IPS-NIHi11 (cell line): ENCODE results near the gene LIN7B.

Experiments used
- DNase-seq: peaks from one replicate; pipeline ENCODE4 v3.0.0; 2012; ENCODE audit warnings: mixed read lengths, low spot score

The LIN7B gene

GRCh38 chr19:49165865-49166301 is 51.7 kb downstream of the LIN7B start:
- peak; percentile 64 for DNase-seq

- DNase-seq, result no peak
Observed at GRCh38 chr19:49167857-49168409, 53.8 kb downstream of the LIN7B start.
